Esophagus squamous epithelium (tissue), 4 donors: ENCODE data around the gene ACTR5.

Source experiments
- POLR2A ChIP-seq, 4 donors: fragments of 450-650 bp; IDR thresholded peaks; one replicate each; pipeline ENCODE4 v1.6.1; 2017; ENCODE audit warnings: antibody characterized with exemption in 4 of 4, mild to moderate bottlenecking in 4 of 4, moderate library complexity in 3 of 4
- TF ChIP-seq, protein P1 (sequence below), 6 experiments: fragments of 450-650 bp in 4 of 6; fragments of 200-600 bp in 2 of 6; sonication (generic) in 2 of 6; IDR thresholded peaks; one replicate each; pipeline ENCODE4 v1.5.1; 2016 to 2019; ENCODE audit warnings: antibody characterized with exemption in 6 of 6, mild to moderate bottlenecking in 4 of 6, moderate library complexity in 4 of 6

DNA sequence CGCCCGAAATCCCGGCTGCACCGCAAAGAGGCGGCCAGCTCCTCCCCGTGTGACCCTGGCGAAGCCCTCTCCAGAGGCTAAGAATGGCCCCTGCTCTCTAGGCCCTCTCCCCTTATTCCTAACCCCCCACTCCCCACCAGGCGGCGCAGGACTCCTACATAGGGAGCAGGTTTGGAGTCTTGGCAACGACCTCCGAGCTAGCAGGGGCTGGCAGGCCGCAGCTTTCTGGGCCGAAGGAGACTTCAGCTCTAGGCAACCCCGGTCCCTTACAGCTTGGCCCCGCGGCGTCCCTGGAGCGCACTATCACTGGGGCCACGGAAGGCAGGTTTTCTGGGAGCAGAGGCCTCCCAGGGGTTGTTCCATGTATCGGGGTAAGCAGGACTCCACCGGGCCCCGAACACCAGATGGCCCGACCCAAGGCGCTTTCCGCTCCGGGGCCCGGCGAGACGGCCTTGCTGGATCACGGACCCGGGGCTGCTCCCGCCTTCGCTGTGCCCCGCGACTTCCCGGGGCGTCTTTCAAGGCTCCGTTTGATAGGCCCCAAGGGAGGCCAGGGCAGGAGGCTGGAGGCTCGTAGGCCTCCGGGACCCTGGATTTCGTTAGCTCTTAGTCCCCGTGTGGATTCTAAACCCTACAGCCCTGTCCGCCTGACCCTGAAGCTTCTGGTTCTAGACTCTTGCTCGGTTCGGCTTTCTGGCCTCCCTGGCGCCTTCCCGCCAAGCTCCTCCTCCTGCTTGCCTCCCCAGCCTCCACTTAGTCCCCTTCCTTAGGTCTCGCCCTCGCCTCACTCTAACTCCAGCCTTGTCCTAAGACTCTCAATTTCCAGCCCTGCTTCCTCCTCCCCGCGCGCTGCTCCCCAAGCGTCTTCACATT, 22.1 kb upstream of the ACTR5 start:
- TF ChIP-seq, protein P1, sequence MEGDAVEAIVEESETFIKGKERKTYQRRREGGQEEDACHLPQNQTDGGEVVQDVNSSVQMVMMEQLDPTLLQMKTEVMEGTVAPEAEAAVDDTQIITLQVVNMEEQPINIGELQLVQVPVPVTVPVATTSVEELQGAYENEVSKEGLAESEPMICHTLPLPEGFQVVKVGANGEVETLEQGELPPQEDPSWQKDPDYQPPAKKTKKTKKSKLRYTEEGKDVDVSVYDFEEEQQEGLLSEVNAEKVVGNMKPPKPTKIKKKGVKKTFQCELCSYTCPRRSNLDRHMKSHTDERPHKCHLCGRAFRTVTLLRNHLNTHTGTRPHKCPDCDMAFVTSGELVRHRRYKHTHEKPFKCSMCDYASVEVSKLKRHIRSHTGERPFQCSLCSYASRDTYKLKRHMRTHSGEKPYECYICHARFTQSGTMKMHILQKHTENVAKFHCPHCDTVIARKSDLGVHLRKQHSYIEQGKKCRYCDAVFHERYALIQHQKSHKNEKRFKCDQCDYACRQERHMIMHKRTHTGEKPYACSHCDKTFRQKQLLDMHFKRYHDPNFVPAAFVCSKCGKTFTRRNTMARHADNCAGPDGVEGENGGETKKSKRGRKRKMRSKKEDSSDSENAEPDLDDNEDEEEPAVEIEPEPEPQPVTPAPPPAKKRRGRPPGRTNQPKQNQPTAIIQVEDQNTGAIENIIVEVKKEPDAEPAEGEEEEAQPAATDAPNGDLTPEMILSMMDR (IDR thresholded peaks at IDR 0.05), result peak in 4 of 6 experiments; percentile 5 to 33 (median 20)
- TF ChIP-seq POLR2A (IDR thresholded peaks at IDR 0.05), result no peak
